SU-DHL-6 (cell line): ENCODE data around the gene CACNB4.

Experiments
- H2AFZ ChIP-seq: fragments of 200-600 bp; sonication (generic); 2 replicates; pipeline ENCODE4 v1.6.1; 2014; ENCODE audit warnings: low read depth, mild to moderate bottlenecking, moderate library complexity, mixed read lengths, antibody characterized with exemption, low read length; ENCODE audit not compliant: severe bottlenecking
- H3F3A ChIP-seq: fragments of 200-600 bp; shearing (Covaris generic); 2 replicates; pipeline ENCODE4 v1.6.0; 2016; ENCODE audit warnings: antibody characterized with exemption, mild to moderate bottlenecking; ENCODE audit not compliant: insufficient read depth
- H3K27ac ChIP-seq: fragments of 200-600 bp; sonication (generic); 2 replicates; pipeline ENCODE4 v1.5.1; 2016; ENCODE audit warnings: low read depth, mild to moderate bottlenecking, low read length, moderate library complexity, mixed read lengths
- H3K27me3 ChIP-seq: fragments of 200-600 bp; sonication (generic), shearing (Covaris generic); 2 replicates; pipeline ENCODE4 v1.6.0; 2014; ENCODE audit warnings: mild to moderate bottlenecking, low read length
- H3K36me3 ChIP-seq: fragments of 200-600 bp; sonication (generic); 2 replicates; pipeline ENCODE4 v1.6.1; 2014; ENCODE audit warnings: mild to moderate bottlenecking, low read length, mixed read lengths
- H3K4me2 ChIP-seq: fragments of 300-600, 200-600 bp; shearing (Covaris generic), sonication (generic); 2 replicates; pipeline ENCODE4 v1.6.0; 2014; ENCODE audit warnings: low read length, low read depth, mild to moderate bottlenecking; ENCODE audit not compliant: poor library complexity, severe bottlenecking
- H3K4me3 ChIP-seq: fragments of 200-600 bp; sonication (generic); 2 replicates; pipeline ENCODE4 v1.5.1; 2014; ENCODE audit warnings: antibody characterized with exemption, low read length, mild to moderate bottlenecking, mixed read lengths; ENCODE audit not compliant: insufficient read depth, poor library complexity, severe bottlenecking
- H3K79me2 ChIP-seq: fragments of 200-600 bp; sonication (generic); 2 replicates; pipeline ENCODE4 v1.6.1; 2014; ENCODE audit warnings: mild to moderate bottlenecking, low read length, moderate library complexity; ENCODE audit not compliant: insufficient read depth
- H3K9ac ChIP-seq: fragments of 200-600 bp; sonication (generic); 2 replicates; pipeline ENCODE4 v1.7.0; 2014; ENCODE audit warnings: mild to moderate bottlenecking, low read length
- H3K9me2 ChIP-seq: fragments of 200-600 bp; sonication (generic); replicated peaks from 2 replicates; pipeline ENCODE4 v1.6.1; 2014; ENCODE audit warnings: low read length; ENCODE audit not compliant: insufficient read depth
- H3K9me3 ChIP-seq: fragments of 200-600 bp; sonication (generic); 2 replicates; pipeline ENCODE4 v1.6.1; 2014; ENCODE audit warnings: low read length, mixed read lengths; ENCODE audit not compliant: insufficient read depth
- H4K20me1 ChIP-seq: fragments of 200-600 bp; sonication (generic); 2 replicates; pipeline ENCODE4 v1.6.1; 2014; ENCODE audit warnings: low read depth, mild to moderate bottlenecking, antibody characterized with exemption, low read length, moderate library complexity, mixed read lengths
- CTCF ChIP-seq: fragments of 200-600 bp; sonication (generic); IDR thresholded peaks from one replicate; pipeline ENCODE4 v1.5.1; 2017; ENCODE audit warnings: antibody characterized with exemption, mild to moderate bottlenecking, low read length, moderate library complexity; ENCODE audit not compliant: insufficient read depth, poor library complexity, severe bottlenecking
- EZH2phosphoT487 ChIP-seq: fragments of 200-600 bp; sonication (generic), shearing (Covaris generic); conservative IDR thresholded peaks from 2 replicates; pipeline ENCODE4 v1.6.1; 2018; ENCODE audit warnings: mild to moderate bottlenecking, antibody characterized with exemption, low read length, moderate library complexity, mixed read lengths

CACNB4 gene

GRCh38 chr2:152061383-152061782 lies 37.5 kb downstream of the CACNB4 start:
- Histone ChIP-seq H4K20me1 (no peaks in the 10 kb centered on the region), H3K79me2 (no peaks in the 10 kb centered on the region), H3K4me3 (no peak overlapping the region), H3K9me3 (peaks cover 7% of the 10 kb centered on the region; the same call in 1 of the 2 replicates), H3F3A (no peaks in the 10 kb centered on the region), H3K36me3 (no peaks in the 10 kb centered on the region), H2AFZ (no peak overlapping the region), H3K9ac (no peak overlapping the region), H3K9me2 (no peaks in the 10 kb centered on the region), H3K27me3 (no peaks in the 10 kb centered on the region), H3K4me2 (no peak overlapping the region), H3K27ac (no peak overlapping the region)
- TF ChIP-seq EZH2phosphoT487 (no peak), CTCF (no peak)

GRCh38 chr2:152058655-152059054 lies 40.2 kb downstream of the CACNB4 start:
- Histone ChIP-seq H3K79me2 (no peaks in the 10 kb centered on the region), H3K27me3 (no peaks in the 10 kb centered on the region), H3K27ac (no peak overlapping the region), H3K4me3 (no peak overlapping the region), H3K9me2 (no peaks in the 10 kb centered on the region), H3K9ac (no peak overlapping the region), H4K20me1 (no peaks in the 10 kb centered on the region), H2AFZ (no peak overlapping the region), H3K4me2 (no peak overlapping the region), H3K9me3 (peaks cover 7% of the 10 kb centered on the region; the same call in 1 of the 2 replicates), H3K36me3 (no peaks in the 10 kb centered on the region), H3F3A (no peaks in the 10 kb centered on the region)
- TF ChIP-seq CTCF (no peak), EZH2phosphoT487 (no peak)

GRCh38 chr2:152056418-152056817 lies 42.4 kb downstream of the CACNB4 start:
- Histone ChIP-seq H3F3A (no peaks in the 10 kb centered on the region), H3K36me3 (no peaks in the 10 kb centered on the region), H3K27me3 (no peaks in the 10 kb centered on the region), H3K27ac (no peak overlapping the region), H3K9me2 (no peaks in the 10 kb centered on the region), H4K20me1 (no peaks in the 10 kb centered on the region), H3K9me3 (peaks cover 7% of the 10 kb centered on the region; the same call in 1 of the 2 replicates), H3K79me2 (no peaks in the 10 kb centered on the region), H3K4me3 (no peak overlapping the region), H3K9ac (no peak overlapping the region), H3K4me2 (no peak overlapping the region), H2AFZ (no peak overlapping the region)
- TF ChIP-seq CTCF (no peak), EZH2phosphoT487 (no peak)
